GM12878 (cell line): ENCODE results near the gene TTLL11.

Source experiments
- POLR2AphosphoS2 ChIP-seq: IDR thresholded peaks from 2 replicates; pipeline ENCODE4 v1.6.1; 2011; ENCODE audit warnings: low read depth, mild to moderate bottlenecking, low read length, improper control_type of control experiment, moderate library complexity
- SIN3A ChIP-seq: IDR thresholded peaks from 2 replicates; pipeline ENCODE4 v1.6.1; 2012; ENCODE audit warnings: low read depth, low read length, improper control_type of control experiment
- USF1 ChIP-seq: IDR thresholded peaks from 2 replicates; pipeline ENCODE4 v1.6.1; 2011; ENCODE audit warnings: borderline replicate concordance, low read depth, mild to moderate bottlenecking, moderate library complexity, mixed read lengths, low read length; ENCODE audit not compliant: insufficient read depth; ENCODE audit errors: extremely low read length

- TF ChIP-seq POLR2AphosphoS2 (no peak), SIN3A (no peak), USF1 (no peak)
Measured at GRCh38 chr9:121901616-121902015, 191.5 kb downstream of the TTLL11 start.
